H9 (cell line): ENCODE results near the gene RYR3. TPM values are rescaled to one million over a fixed set of nuclear protein-coding genes. Genes with fewer than 3 reads are reported as not detected.

Experiments
- DNase-seq: peaks from one replicate; pipeline ENCODE4 v3.0.0-alpha.2; 2017
- H2AFZ ChIP-seq: one replicate; pipeline ENCODE4 v1.6.1; 2013; ENCODE audit warnings: mild to moderate bottlenecking, low read length, control low read depth, moderate library complexity
- H2AK5ac ChIP-seq: 2 replicates; pipeline ENCODE4 v1.6.1; 2013; ENCODE audit warnings: low read length, control low read depth, mixed read lengths; ENCODE audit not compliant: insufficient read length
- H2BK120ac ChIP-seq: one replicate; pipeline ENCODE4 v1.6.1; 2013; ENCODE audit warnings: low read depth, mild to moderate bottlenecking, low read length, control low read depth, inconsistent platforms; ENCODE audit not compliant: poor library complexity, severe bottlenecking
- H2BK12ac ChIP-seq: 2 replicates; pipeline ENCODE4 v1.6.1; 2013; ENCODE audit warnings: low read length, control low read depth, mixed read lengths, low read depth; ENCODE audit not compliant: insufficient read length
- H2BK15ac ChIP-seq: 2 replicates; pipeline ENCODE4 v1.6.1; 2013; ENCODE audit warnings: low read depth, low read length, control low read depth
- H2BK20ac ChIP-seq: one replicate; pipeline ENCODE4 v1.6.1; 2013; ENCODE audit warnings: low read depth, mild to moderate bottlenecking, low read length, control low read depth, inconsistent platforms; ENCODE audit not compliant: poor library complexity, severe bottlenecking
- H2BK5ac ChIP-seq: 2 replicates; pipeline ENCODE4 v1.6.1; 2013; ENCODE audit warnings: low read length, control low read depth, mixed read lengths; ENCODE audit not compliant: insufficient read length
- H3K14ac ChIP-seq: 2 replicates; pipeline ENCODE4 v1.6.1; 2013; ENCODE audit warnings: low read length, control low read depth; ENCODE audit not compliant: insufficient read depth
- H3K18ac ChIP-seq: 2 replicates; pipeline ENCODE4 v1.6.1; 2013; ENCODE audit warnings: low read depth, mild to moderate bottlenecking, mixed read lengths, low read length, control low read depth; ENCODE audit not compliant: insufficient read length
- H3K23ac ChIP-seq: 2 replicates; pipeline ENCODE4 v1.6.1; 2013; ENCODE audit warnings: low read length, control low read depth, mixed read lengths, low read depth; ENCODE audit not compliant: insufficient read length
- H3K23me2 ChIP-seq: 2 replicates; pipeline ENCODE4 v1.6.1; 2013; ENCODE audit warnings: low read depth, mild to moderate bottlenecking, mixed read lengths, low read length, control low read depth; ENCODE audit not compliant: insufficient read length, poor library complexity, severe bottlenecking
- H3K27ac ChIP-seq: 2 replicates; pipeline ENCODE4 v1.5.1; 2013; ENCODE audit warnings: low read length, control low read depth, mixed read lengths, low read depth; ENCODE audit not compliant: insufficient read length
- H3K27me3 ChIP-seq: 2 replicates; pipeline ENCODE4 v1.6.1; 2013; ENCODE audit warnings: low read length, control low read depth, inconsistent platforms; ENCODE audit not compliant: insufficient read depth
- H3K4ac ChIP-seq: 2 replicates; pipeline ENCODE4 v1.6.1; 2013; ENCODE audit warnings: low read depth, mild to moderate bottlenecking, control low read depth, inconsistent platforms, low read length, moderate library complexity
- H3K4me1 ChIP-seq: 2 replicates; pipeline ENCODE4 v1.6.1; 2013; ENCODE audit warnings: low read length, control low read depth, inconsistent platforms; ENCODE audit not compliant: insufficient read depth
- H3K4me2 ChIP-seq: 2 replicates; pipeline ENCODE4 v1.6.1; 2013; ENCODE audit warnings: low read length, control low read depth, mixed read lengths; ENCODE audit not compliant: insufficient read length, insufficient read depth
- H3K56ac ChIP-seq: 2 replicates; pipeline ENCODE4 v1.6.1; 2013; ENCODE audit warnings: low read depth, mild to moderate bottlenecking, mixed read lengths, low read length, control low read depth; ENCODE audit not compliant: insufficient read length
- H3K79me1 ChIP-seq: 2 replicates; pipeline ENCODE4 v1.6.1; 2013; ENCODE audit warnings: low read depth, mild to moderate bottlenecking, moderate library complexity, low read length, control low read depth, inconsistent platforms; ENCODE audit not compliant: insufficient read depth, poor library complexity, severe bottlenecking
- H3K79me2 ChIP-seq: 2 replicates; pipeline ENCODE4 v1.6.1; 2013; ENCODE audit warnings: low read length, control low read depth, inconsistent platforms; ENCODE audit not compliant: insufficient read depth
- H3K9ac ChIP-seq: 2 replicates; pipeline ENCODE4 v1.6.1; 2013; ENCODE audit warnings: low read length, control low read depth, mixed read lengths; ENCODE audit not compliant: insufficient read length; ENCODE audit errors: extremely low read depth
- H3K9me3 ChIP-seq: one replicate; pipeline ENCODE4 v1.6.1; 2013; ENCODE audit warnings: low read depth, low read length, inconsistent platforms; ENCODE audit not compliant: control insufficient read depth
- H3T11ph ChIP-seq: one replicate; pipeline ENCODE4 v1.6.1; 2013; ENCODE audit warnings: mild to moderate bottlenecking, low read length, control low read depth, inconsistent platforms
- H4K20me1 ChIP-seq: one replicate; pipeline ENCODE4 v1.6.1; 2013; ENCODE audit not compliant: control insufficient read depth, insufficient read length, insufficient read depth
- H4K5ac ChIP-seq: 2 replicates; pipeline ENCODE4 v1.6.1; 2013; ENCODE audit warnings: low read depth, mild to moderate bottlenecking, mixed read lengths, low read length, control low read depth; ENCODE audit not compliant: insufficient read length
- H4K8ac ChIP-seq: replicated peaks from 2 replicates; pipeline ENCODE4 v1.6.1; 2013; ENCODE audit warnings: low read length, control low read depth, mixed read lengths, low read depth; ENCODE audit not compliant: insufficient read length
- H4K91ac ChIP-seq: 2 replicates; pipeline ENCODE4 v1.6.1; 2013; ENCODE audit warnings: low read depth, mild to moderate bottlenecking, moderate library complexity, mixed read lengths, low read length, control low read depth; ENCODE audit not compliant: insufficient read length
- H3K27ac Mint-ChIP-seq, 3 experiments: 2 replicates in 2 of 3; 3 replicates in 1 of 3; pipeline ENCODE4 v1.8.0; 2020 to 2021; ENCODE audit warnings: mixed read lengths in 3 of 3, mild to moderate bottlenecking in 1 of 3, moderate library complexity in 1 of 3
- H3K27me3 Mint-ChIP-seq: 2 replicates; pipeline ENCODE4 v1.8.0; 2021; ENCODE audit warnings: low read depth, mild to moderate bottlenecking, moderate library complexity, mixed read lengths
- H3K36me3 Mint-ChIP-seq, 3 experiments: 2 replicates in 2 of 3; 3 replicates in 1 of 3; pipeline ENCODE4 v1.8.0; 2020 to 2021; ENCODE audit warnings: low read depth in 3 of 3, mixed read lengths in 3 of 3; ENCODE audit not compliant: insufficient read depth in 1 of 3
- H3K4me1 Mint-ChIP-seq, 2 experiments: 2 replicates each; pipeline ENCODE4 v1.8.0; 2020; ENCODE audit warnings: mixed read lengths in 2 of 2
- H3K4me3 Mint-ChIP-seq, 2 experiments: 2 replicates in 1 of 2; 3 replicates in 1 of 2; pipeline ENCODE4 v1.8.0; 2020 to 2021; ENCODE audit warnings: mild to moderate bottlenecking in 2 of 2, mixed read lengths in 2 of 2, moderate library complexity in 1 of 2
- H3K9me3 Mint-ChIP-seq, 2 experiments: 2 replicates in 1 of 2; 3 replicates in 1 of 2; pipeline ENCODE4 v1.8.0; 2020; ENCODE audit warnings: mild to moderate bottlenecking in 2 of 2, mixed read lengths in 2 of 2, moderate library complexity in 1 of 2
- CTCF ChIP-seq: fragments of 200-600 bp; sonication (generic); conservative IDR thresholded peaks from 3 replicates; pipeline ENCODE4 v1.8.0; 2021; ENCODE audit warnings: antibody characterized with exemption, mild to moderate bottlenecking
- WGBS: extraction: QIAGEN DNeasy Blood & Tissue Kit; methylation state at CpG from one replicate; pipeline ENCODE4 v1.1.7; 2013; ENCODE audit warnings: missing lambda C conversion rate, low lambda C conversion rate, mixed read lengths; ENCODE audit not compliant: insufficient read length; ENCODE audit errors: extremely low coverage; 5-methylcytosine and 5-hydroxymethylcytosine counted together
- total RNA-seq: library from RNA; stranded (reverse); gene quantifications from 2 replicates; pipeline ENCODE4 v1.2.1, GENCODE V29; 2021

RYR3 gene
- total RNA-seq, 1 experiment from 2014 or later: 0.85 TPM

DNA sequence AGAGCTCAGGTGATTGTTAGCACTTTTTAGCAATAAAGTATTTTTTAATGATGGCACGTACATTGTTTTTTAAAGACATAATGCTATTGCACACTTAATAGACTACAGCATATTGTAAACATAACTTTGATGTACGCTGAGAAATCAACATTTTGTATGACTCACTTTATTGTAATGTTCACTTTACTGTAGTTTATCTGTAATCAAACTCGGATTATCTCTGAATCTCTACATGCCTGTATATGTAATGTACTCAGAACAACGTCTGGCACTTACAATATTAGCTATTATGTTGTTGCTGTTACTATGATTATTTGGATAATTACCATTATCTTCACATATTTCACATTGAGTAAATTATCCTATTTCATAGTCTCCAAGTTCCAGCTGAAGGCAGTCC is 519.6 kb downstream of the RYR3 start:
- Histone ChIP-seq H4K20me1 (no peaks in the 10 kb centered on the region), H4K91ac (no peak overlapping the region), H2BK20ac (no peak overlapping the region), H2BK15ac (no peak overlapping the region), H2BK5ac (no peak overlapping the region), H3K9ac (no peak overlapping the region), H3K4me2 (no peak overlapping the region), H4K8ac (no peak overlapping the region), H3K4me1 (peaks cover 3% of the 10 kb centered on the region; the same call in 1 of the 2 replicates), H2BK120ac (no peak overlapping the region), H3K27me3 (no peaks in the 10 kb centered on the region), H2AFZ (no peak overlapping the region), H3K23me2 (no peaks in the 10 kb centered on the region), H3K79me1 (no peaks in the 10 kb centered on the region), H3K4ac (no peak overlapping the region), H2AK5ac (no peak overlapping the region), H3T11ph (no peak overlapping the region), H3K27ac (no peak overlapping the region), H3K9me3 (no peaks in the 10 kb centered on the region), H3K18ac (no peak overlapping the region), H4K5ac (no peak overlapping the region), H3K79me2 (no peaks in the 10 kb centered on the region), H3K56ac (no peak overlapping the region), H3K14ac (no peak overlapping the region), H3K23ac (no peak overlapping the region), H2BK12ac (no peak overlapping the region)
- TF ChIP-seq CTCF: no peak
- H3K27ac Mint-ChIP-seq: no peak overlapping the region
- DNase-seq: no peak
- no peaks in the 10 kb centered on the region for H3K27me3 Mint-ChIP-seq
- peaks cover 3 to 5% of the 10 kb centered on the region in 2 experiments; a peak in 3 of 5 replicates for H3K9me3 Mint-ChIP-seq
- no CpG with 5 or more reads among the region's 4 CpGs for WGBS
- H3K36me3 Mint-ChIP-seq: peaks cover 0 to 2% (median 0%) of the 10 kb centered on the region in 3 experiments; a peak in 2 of 7 replicates
- no peak overlapping the region for H3K4me3 Mint-ChIP-seq
- H3K4me1 Mint-ChIP-seq: peaks cover 12 to 14% of the 10 kb centered on the region in 2 experiments
